Hepatocyte (in vitro differentiated cells): ENCODE data around the gene ADGRG4.

Source experiments
- EZH2 ChIP-seq: fragments of 200-600 bp; sonication (generic); IDR thresholded peaks from 2 replicates; pipeline ENCODE4 v1.6.1; 2016; ENCODE audit warnings: antibody characterized with exemption, mild to moderate bottlenecking, borderline replicate concordance
- EZH2phosphoT487 ChIP-seq: fragments of 200-600 bp; sonication (generic); IDR thresholded peaks from one replicate; pipeline ENCODE4 v1.6.1; 2018; ENCODE audit warnings: antibody characterized with exemption, mild to moderate bottlenecking, low read depth, moderate library complexity; ENCODE audit not compliant: unreplicated experiment, severe bottlenecking
- TF ChIP-seq, protein P1 (sequence below): fragments of 200-600 bp; sonication (generic); IDR thresholded peaks from 2 replicates; pipeline ENCODE4 v1.5.1; 2016; ENCODE audit warnings: antibody characterized with exemption, mild to moderate bottlenecking; ENCODE audit not compliant: poor library complexity

DNA sequence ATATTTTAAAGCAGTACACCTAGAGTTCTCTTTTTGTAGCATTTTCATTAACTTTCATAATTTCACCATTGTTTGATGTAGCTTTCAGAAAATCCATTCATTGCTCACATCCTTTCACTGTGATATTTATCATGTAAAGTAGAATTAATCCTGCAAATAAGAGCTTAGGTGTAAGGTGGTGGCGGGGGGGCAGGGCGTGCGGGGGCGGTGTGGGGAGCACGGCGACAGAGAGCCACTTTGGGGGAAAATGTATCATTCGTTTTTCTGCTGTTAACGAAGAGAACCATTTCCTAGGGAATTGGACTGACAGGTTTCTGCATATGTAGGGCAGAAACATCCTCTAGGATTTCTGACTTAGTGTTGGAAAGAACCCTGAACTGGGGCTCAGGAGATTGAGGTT is 104.4 kb downstream of the ADGRG4 start:
- TF ChIP-seq, protein P1, sequence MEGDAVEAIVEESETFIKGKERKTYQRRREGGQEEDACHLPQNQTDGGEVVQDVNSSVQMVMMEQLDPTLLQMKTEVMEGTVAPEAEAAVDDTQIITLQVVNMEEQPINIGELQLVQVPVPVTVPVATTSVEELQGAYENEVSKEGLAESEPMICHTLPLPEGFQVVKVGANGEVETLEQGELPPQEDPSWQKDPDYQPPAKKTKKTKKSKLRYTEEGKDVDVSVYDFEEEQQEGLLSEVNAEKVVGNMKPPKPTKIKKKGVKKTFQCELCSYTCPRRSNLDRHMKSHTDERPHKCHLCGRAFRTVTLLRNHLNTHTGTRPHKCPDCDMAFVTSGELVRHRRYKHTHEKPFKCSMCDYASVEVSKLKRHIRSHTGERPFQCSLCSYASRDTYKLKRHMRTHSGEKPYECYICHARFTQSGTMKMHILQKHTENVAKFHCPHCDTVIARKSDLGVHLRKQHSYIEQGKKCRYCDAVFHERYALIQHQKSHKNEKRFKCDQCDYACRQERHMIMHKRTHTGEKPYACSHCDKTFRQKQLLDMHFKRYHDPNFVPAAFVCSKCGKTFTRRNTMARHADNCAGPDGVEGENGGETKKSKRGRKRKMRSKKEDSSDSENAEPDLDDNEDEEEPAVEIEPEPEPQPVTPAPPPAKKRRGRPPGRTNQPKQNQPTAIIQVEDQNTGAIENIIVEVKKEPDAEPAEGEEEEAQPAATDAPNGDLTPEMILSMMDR = no peak
- no peak for TF ChIP-seq EZH2
- TF ChIP-seq EZH2phosphoT487 = no peak
